GM18861 (cell line): ENCODE measurements around the gene ABCA4.

Experiments used
- ATAC-seq: cut with Tn5 transposase; IDR thresholded peaks from one replicate; pipeline ENCODE4 v1.9.1; 2021; ENCODE audit not compliant: unreplicated experiment

ABCA4 gene

DNA sequence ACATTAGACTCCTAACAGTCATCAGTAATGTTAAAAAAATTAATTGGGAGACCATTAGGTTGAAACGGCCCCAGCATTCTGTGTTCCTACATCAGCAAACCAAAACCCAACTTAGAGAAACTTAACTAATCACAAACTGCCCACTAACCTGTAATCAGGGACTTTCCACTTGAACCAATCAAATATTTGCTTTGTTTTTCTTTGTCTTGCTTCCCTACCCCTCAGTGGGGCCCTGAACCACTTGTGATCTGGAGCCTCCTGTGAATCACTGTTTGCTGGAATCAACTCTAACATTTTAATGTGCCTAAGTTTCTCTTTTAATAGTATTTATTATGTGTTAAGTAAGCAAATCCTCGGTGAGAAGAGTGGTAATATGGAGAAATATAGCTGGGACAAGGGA is 64.0 kb downstream of the ABCA4 start:
- ATAC-seq = no peak

DNA sequence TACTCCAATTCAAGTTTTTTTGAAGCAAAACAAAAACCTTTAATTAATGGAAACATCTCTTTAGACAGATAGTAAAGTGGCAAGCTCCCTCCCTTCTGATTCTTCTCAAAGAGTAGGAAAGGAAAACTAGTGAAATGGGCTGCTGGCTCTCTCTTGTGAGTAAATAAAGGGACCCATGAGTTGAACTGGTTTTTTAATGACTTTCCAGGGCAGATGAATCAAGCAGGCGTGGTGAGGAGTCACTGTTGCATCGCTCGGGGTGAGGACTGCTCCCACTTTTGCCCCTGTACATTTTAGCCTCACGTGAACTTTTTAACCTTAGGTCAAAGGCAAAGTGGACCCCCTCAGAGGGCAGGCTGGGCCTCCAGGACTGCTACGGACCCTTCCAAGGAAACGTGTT is 64.8 kb downstream of the ABCA4 start:
- no peak for ATAC-seq

DNA sequence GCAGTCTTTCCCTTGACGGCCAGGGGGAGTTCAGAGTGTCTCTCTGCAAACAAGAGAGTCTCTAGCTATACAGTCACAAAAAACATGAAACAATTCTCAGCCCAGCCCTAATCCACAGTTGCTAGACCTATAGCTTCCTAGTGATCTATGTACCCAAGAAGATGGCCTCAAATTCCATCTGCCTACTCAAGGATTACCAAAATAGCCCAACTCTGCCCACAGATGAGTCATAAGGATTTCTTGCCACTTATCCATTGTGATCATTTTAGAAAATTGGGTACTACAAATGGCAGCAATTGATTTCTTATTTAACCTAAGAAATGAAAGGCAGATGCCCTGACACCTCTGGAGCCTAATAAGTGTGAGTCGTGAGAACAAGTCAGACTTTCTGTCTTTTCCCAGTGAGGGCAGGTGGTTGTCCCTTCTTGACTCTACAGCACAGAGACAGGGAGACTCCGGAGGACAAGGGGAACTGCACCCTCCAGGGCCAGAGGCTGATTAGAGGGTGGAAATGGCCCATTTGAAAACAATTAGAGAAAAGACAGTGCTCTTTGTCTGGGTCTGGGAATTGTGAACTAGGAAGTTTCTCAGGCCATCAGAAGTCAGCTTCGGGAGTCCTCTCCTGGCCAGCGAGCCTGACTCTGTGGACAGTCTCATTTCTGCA is 65.4 kb downstream of the ABCA4 start:
- ATAC-seq = no peak

DNA sequence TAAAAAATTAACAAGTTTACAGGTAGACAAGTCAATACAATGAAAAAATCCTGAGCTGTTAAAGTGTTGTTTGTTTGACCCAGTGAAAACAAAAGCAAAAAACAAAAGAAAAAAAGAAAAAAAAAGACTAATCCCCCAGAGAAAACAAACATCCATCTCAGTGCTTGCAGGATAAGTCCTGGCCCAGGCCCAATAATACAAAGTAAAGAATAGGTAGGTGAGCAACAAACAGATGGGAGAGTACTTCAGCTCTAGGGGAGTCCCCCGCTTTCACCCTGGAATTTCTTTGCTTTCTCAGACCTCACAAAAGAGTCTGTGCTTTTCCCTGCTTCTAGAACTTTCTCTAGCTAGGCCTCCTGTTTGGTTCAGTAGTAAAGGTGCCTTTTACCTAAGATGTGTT is 70.3 kb downstream of the ABCA4 start:
- ATAC-seq = no peak

DNA sequence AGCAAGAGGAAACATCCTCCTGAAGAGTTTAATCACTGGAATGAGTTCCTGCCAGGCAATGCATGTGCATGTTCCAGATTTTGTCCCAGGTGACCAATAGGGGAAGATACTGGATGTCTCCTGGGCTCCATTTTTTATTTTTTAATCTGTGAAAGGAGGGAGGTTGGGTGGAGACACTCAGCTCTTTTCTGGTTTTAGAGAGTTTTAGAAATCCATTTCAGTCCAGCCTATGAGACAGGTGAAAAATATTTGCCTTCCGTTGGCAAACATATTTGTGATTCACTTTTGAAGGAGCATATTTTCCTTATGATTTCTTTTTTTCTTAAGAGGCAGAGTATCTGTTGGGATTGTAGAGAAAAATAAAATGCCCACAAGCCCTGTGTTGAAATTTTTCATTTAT is 70.7 kb downstream of the ABCA4 start:
- ATAC-seq = no peak

DNA sequence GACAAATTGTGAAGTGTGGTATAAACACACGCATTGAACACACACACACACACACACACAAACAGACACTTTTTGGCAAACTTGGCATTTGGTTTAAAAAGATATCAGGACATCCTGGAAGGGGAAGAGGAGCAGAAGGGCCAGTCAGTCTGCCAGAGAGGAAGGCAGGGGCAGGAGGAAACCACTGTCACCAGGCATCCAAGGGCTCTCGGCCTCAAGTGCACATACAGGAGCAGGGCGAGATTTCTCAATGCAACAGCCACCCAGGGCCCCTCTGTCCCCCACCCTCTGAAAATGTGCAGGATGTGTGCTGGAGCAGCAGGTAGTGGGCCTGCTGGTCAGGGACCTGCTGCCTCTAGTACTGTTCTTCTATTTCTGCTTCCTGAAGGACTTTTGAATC is 71.2 kb downstream of the ABCA4 start:
- ATAC-seq = no peak

DNA sequence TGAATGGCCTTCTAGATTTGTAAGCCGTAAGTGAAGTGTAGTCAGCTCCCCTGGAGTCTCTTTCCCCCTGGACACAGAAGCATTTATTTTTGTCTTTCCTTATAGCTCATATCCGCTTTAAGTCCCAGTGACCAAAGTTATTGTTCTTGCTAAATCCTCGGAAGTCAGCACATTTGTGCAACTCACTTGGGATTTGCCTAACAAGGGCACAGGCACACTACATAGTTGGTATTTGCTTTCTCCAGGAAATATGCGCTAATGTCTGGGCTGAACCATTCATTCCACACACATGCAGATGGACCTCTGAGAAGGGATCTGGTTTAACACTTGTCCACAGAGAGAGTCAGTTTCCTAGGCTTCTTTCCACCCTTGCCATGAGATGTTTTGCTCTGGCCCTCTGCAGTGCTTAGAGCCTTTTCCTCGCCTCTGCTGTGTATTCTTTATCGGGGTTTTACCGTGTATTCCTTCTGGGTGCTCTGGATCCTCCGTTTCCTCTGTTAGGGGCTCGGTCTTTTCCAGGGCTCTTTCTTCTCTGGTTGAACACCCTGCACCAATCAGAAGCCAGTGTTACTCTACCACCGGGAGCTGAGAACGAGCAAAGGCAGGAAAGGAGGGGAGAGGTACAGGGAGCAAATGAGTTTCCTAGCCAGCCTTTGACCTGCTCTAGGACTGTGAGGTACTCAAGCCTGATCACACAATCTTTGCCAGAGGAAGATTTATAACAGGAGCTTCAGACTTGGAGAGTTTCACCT is 72.4 kb downstream of the ABCA4 start:
- no peak for ATAC-seq

DNA sequence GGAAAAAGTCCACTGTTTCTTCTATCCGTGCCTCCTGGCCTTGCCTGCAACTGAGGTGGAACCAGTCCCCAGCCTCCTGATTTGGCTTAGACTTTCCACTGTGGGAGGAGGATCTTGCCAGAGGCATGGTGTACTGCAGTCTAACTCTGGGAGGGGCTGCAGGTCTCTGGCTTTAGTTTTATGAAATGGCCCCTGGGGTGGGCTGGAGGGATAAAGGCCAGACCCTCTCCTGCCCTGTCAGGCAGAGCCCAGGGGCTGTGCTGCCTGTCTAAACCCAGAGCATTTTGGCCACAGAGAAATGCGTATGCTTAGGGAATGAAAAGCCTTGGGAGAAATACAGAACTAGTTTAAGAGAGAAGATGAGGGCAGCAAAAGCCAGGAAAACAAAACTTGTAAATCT is 73.0 kb downstream of the ABCA4 start:
- no peak for ATAC-seq

DNA sequence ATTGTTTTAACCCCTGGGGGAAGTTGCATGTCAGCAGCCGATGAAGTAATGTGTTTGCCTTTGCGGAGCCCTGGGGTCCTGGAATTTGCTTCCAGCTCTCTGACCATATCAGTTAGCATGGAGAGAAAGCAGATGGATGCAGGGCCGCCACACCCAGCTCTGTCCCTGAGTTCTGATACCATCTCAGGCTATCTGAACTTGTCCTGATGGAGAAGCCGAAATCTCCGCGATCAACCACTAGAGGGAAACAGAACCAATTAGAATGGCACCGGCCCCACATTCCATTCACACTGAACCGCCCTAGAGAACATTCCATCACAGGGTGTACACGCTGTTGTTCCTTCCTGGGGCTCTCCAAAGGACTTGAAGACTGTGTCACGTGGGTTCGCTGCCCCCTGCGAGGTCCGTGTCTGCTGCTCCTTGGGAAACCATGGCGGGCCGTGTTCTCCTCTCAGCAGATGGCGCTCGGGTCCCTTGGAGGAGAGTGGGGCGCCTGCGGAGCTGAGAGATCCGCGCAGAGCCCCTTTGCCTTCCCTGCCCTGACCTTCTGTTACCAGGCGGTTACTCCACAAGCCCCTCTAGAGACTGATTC is 75.4 kb downstream of the ABCA4 start:
- no peak for ATAC-seq

DNA sequence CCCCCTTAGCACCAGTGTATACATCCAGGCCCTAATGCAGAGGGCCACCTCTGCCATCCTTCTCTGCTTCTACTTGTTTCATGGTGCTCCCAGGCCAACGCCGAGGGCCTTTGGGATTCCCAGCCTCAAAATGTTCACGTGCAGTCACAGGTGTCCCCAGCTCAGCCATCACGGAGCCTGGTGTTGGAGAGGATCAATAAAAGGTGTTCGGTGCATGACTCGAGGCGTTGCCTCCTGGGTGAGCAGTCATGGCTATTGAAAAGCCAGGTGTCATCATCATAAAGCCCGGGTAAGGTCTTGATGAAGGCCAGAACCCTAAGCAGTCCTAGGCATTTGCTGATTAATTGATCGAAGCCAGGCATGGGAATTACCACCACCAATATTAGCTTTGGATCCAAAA is 76.1 kb downstream of the ABCA4 start:
- no peak for ATAC-seq

DNA sequence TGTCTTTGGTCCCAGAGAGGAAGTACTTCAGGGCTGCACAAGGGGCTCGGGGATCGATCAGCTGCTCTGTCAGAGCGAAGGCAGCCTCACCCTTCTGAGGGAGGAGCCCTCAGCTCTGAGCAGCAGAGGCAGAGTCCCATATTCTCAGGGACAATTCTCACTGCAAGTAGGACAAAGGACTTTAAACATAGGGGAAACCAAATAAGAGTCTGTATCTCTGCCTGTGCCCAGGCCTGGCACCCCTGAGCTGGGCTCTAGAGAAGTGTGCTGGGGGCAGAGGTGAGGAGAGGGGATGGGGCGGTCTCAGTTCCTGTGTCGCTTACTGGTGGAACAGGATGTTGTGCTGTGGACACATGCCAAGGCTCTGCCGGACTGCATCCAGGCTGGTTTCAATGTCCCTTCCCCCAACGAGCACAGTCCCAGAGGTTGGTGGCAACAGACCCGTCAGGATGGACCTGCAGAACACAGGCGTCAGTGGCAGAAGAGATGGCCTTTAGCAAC is 76.6 kb downstream of the ABCA4 start:
- ATAC-seq = no peak

DNA sequence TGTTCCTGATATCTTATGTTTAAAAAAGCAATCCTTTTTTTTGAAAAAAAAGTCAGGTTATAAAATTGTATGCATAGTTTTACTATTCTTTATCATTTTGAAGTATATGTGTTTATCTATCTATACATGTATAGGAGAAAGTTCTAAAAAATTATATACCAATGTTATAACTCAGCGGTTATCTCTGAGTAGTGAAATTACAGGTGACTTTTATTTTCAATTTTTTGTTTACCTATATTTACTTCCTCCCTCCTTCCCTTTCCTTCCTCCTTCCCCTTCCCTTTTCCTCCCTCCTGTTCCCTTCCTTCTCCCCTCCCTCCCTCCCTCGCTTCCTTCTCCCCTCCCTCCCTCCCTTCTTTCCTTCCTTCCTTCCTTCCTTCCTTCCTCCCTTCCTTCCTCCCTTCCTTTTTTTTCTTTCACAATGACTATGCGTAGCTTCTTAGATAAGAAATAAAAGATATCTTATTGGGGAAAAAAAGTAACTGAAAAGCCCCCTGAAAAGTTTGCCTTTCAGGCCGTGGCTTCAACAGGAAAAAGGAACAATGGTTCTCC is 77.1 kb downstream of the ABCA4 start:
- ATAC-seq = no peak

DNA sequence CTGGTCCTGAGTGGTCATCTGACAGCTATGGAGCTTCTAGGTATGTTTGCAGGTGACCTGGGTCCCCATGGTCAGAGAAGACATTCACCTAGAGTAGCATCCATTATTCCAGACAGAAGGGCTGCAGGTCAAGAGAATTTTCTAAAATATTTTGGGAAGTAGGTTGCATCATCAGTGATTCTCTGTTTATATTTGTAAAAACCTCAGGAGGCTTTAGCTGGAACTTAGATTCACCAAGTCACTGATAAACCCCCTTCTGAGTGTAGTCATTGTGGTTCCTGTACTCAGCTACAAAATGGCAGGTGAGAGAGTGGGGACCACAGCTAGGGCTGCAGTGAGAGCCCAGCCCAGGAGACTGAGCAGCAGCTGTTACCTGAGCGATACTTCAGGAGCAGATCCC is 78.6 kb downstream of the ABCA4 start:
- ATAC-seq = no peak

DNA sequence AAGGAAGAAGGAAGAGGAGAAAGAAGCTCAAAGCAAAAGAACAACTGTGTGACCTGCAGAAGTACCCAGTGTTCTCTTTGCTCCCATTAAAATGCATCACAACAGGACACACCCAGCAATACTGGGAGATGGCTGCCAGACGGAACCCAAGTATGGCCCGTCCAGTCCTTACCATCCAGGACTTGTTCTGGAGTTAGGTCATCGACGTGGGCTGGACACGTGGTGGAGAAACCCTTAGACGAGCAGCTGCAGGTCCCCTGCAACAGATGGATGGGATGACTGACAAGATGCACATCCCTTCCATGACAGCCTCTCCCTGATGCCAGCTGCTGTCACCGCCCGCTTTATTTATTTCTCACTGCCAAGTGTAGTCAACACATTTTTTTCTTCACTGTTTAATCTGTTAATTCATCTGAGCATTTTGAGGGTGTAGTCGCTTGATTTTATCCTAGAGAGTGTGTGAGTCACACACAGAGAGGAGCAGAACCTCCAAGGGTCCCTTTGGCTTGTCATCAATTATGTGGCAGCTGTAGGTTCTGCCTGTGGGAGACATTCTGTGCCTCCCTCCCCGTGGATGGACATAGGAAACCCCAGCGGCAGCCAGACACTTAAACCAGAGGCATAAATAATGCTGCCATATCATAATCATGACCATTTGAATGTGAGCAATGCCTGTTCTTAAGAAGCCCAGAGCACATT is 80.9 kb downstream of the ABCA4 start:
- ATAC-seq = no peak

DNA sequence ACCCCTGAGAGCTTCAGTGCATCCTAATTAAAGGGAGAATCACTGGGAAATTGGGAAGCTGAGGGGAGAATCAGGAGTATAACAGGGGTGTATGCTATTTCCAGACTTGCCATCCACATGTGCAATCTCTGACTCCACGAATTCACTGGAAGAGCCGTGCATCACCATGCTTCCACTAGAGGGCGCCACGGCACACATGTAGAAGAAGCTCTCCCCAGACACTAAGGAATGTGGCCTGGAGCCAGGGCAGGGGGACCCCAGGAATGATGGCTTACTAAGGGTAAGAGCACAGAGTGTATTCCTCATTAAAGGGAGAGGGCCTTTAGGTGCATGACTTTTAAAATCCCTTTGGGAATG is 81.5 kb downstream of the ABCA4 start:
- no peak for ATAC-seq

DNA sequence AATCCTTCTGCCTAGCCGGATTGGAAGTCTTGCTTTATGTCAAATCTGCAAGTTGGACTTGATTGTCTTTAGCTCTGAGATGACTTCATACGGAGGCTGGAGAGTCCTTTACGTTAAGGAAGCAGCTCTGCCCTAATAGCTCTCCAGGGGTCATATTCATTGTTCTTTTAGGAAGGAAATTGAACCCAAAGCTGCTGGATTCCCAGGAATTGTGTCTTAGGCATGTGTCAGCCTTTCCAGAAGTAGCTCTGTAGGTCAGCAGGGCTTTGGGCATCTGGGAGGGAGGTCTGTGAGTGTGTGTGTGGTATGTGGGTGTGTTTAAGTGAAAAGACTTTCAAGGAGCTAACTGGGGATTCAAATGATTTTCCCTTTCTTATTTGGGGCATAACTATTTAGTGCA is 82.4 kb downstream of the ABCA4 start:
- no peak for ATAC-seq

DNA sequence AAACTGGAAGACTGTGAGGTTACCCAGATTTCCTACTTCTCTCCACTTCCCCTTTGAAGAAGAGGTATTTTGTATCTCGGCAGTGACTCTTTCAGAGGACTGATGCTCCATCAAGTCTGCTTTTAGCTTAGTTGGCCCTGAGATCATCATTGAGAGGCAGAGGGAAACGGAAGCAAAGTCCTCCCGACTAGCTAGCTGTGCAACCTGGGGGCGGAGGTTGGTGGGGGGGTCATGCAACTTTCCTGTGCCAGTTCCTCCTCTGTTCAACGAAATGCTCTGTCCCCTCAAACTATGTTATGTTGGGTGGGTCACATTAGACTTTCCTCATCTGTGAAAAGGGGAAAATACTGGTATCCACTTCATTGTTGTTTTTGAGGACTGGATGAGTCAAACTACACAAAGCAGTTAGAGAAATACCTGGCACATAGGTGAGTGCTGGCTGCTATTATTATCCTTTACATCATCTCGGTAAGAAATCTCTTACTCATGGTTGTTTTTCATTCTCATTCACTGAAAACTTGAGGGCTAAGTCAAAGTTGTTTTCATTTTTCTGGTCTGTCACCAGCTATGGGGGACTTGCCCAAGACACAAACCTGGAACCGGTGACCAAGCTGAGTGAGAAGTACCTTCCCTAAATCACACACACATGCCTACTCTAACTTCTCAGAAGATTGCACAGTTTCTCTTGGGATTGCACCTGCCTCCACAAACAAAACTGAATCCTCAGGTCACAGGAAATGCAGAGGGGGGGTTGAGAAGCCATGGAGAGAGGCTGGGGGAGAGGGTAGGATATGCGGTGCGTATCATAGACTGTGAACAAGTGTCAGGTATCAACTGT is 83.3 kb downstream of the ABCA4 start:
- no peak for ATAC-seq

DNA sequence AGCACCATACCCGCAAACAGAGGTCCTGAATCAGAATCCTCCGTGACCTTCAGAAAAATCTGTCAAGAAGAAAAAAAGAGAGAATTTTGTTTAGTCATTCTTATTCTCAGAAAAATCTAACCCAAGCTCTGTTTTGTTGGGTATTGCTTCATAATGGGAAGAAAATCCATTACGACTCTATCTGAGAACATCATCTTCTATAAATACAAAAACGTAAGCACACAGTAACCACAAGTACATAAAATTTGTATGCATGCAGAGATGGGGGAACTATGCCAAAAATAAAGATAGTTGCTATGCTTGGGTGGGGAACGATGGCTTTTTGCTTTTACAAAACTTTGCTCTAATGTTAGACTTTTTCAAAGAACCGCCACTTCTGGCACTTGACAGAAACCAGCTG is 84.2 kb downstream of the ABCA4 start:
- no peak for ATAC-seq

DNA sequence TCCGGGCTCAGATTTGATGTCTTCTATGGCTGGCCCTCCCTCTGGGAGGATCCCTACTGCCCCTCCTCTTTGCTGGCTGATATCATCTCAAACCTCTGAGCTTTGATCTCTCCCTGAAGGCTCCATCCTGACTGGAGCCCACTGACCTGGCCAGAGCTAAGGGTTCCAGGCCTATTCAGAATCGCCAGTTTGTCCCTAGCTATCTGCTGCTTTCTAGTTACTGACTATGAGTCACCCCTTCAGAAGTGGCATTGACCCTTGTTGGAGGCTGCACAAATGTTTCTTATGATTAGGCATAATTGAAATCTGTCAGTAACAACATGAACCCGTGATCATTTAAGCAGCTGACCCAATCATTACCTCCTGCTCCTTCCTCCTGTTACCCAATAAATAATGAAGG is 87.1 kb downstream of the ABCA4 start:
- ATAC-seq = no peak

DNA sequence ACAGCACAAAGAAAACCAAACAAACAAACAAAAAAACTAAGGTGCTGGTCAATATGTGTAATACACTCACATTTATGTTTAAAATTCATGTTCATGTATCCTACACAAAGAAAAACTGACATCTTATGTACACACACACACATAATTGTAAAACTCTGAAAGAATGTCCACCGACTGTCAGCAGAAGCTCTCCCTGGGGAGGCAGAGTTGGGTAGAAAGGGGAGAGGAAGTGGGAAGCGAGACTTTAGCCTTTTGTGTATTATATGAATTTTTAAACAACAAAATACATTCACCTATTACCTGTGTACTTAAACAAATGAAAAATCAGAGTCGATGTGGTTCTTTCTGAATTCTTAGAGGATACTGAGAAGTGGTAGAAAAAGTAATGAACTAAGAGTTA is 88.3 kb downstream of the ABCA4 start:
- ATAC-seq = no peak

DNA sequence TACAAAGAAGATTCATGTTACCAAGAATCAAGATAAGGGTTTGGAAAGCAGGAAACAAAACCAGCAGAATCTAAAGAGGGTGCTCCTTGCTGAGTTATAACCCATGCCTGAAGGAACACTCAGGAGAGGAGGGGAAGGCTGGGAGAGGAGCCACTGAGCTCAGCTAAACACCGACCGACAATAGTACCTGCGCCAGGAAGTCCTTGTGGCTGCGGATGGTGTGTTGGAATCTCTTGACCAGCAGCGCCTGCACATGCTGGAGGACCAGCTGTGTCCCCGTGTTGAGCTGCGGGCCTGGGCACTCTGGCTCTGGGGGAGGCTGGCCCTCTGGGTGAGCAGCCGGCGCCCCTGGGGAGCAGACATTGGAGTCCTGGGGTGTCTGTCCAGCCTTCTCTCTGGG is 89.4 kb downstream of the ABCA4 start:
- ATAC-seq = no peak
